Stimulated activated naive B cell treated with anti-CD40 and anti-IgM and Interleukin-4, amounts not matched to agents 10 μg/mL and 1 μg/mL and 100 μg/mL, for 72 hours (primary cell): ENCODE results near the gene INPP5K.

Experiments used
- ATAC-seq, 2 donors: fragments of 150-1000 bp; cut with Tn5 transposase; replicated peaks; 2 replicates each; pipeline ENCODE4 v1.10.0; 2021; ENCODE audit warnings: moderate library complexity in 1 of 2
- DNase-seq: peaks from one replicate; pipeline ENCODE4 v3.0.0; 2021
- H3K27ac Mint-ChIP-seq: one replicate; pipeline ENCODE4 v1.8.0; 2022; ENCODE audit warnings: mild to moderate bottlenecking, mixed read lengths
- H3K27me3 Mint-ChIP-seq, 2 donors: one replicate each; pipeline ENCODE4 v1.8.0; 2022; ENCODE audit warnings: mixed read lengths in 2 of 2
- H3K36me3 Mint-ChIP-seq, 2 donors: one replicate each; pipeline ENCODE4 v1.8.0; 2022; ENCODE audit warnings: mixed read lengths in 2 of 2, mild to moderate bottlenecking in 1 of 2
- H3K4me1 Mint-ChIP-seq, 2 donors: one replicate each; pipeline ENCODE4 v1.8.0; 2022; ENCODE audit warnings: mixed read lengths in 2 of 2, mild to moderate bottlenecking in 1 of 2
- H3K4me3 Mint-ChIP-seq, 2 donors: one replicate each; pipeline ENCODE4 v1.8.0; 2022; ENCODE audit warnings: mild to moderate bottlenecking in 2 of 2, mixed read lengths in 2 of 2, moderate library complexity in 1 of 2
- H3K9me3 Mint-ChIP-seq, 2 donors: one replicate each; pipeline ENCODE4 v1.8.0; 2022; ENCODE audit warnings: mixed read lengths in 2 of 2, mild to moderate bottlenecking in 1 of 2

The INPP5K gene

DNA sequence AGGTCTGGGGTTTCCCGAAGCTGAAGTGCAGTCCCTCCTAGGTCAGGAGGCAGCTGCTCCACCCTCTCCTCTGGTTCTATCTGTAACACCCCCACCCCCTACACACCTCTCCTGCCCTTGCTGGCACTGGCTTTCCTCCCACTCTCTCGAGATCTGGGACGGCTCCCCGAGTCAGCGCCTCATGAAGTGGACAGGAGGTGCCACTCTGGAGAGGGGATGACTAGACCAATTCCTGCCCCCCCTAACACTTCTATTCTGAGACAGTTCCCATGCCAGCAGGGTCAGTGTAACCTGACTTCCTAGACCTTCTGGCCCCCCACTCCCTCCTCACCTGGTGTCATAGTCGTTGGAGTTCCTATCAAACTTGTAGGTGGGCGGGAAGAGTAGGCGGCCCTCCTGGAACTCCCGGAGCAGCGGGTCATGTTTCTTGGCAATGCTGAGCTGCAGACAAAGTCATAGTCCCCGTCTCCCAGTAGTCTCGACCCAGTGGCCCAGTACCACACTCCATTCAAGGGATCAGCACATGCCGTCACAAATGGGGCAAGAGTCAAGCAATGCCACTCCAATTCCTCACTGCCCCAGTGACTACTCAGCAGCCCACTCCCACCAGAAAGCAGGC is 9.7 kb downstream of the INPP5K start:
- Mint-ChIP-seq H3K4me1 (peaks cover 0 to 3% of the 10 kb centered on the region in 2 donors), H3K27me3 (no peaks in the 10 kb centered on the region), H3K27ac (no peak overlapping the region), H3K4me3 (no peak overlapping the region), H3K9me3 (no peaks in the 10 kb centered on the region), H3K36me3 (peaks cover 22 to 41% of the 10 kb centered on the region in 2 donors)
- ATAC-seq (no peak), DNase-seq (no peak)

DNA sequence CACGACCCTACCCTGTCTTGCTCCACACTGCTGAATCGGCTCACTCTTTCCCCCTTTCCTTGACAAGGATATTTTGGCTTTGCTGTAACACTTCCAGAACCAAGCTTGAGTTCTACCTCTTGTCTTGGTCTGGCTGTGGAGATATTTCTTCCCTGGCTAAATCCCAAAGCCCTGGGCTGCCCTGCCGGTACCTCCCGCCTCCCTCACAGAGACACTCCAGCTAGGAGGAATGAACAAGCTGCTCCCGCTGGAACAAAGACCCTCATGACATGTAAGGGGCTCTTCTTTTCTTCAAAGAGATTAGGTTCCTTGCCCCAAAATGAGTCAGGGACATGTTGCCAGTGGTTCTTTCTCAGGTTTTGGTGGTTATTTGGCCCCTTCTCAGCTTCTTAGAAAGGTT is 10.8 kb downstream of the INPP5K start:
- no peak for DNase-seq
- Mint-ChIP-seq H3K4me1 (peaks cover 0 to 3% of the 10 kb centered on the region in 2 donors), H3K27ac (no peak overlapping the region)

DNA sequence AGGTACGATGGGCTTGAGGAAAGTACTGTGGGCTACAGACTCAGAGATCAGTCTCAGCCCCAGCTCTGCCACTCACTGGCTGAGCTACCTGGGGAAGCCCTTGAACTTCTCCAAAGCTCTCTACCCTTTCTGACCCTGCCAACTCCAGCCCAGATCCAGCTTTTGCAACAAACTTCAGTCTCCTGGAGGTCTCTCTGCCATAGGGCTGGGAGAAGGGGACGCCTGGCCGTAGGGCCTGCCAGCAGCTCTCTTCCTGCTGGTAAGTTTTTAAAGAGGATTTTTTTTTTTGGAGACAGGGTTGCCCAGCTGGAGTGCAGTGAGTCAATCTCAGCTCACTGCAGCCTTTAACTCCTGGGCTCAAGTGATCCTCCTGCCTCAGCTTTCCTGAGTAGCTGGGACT is 11.5 kb downstream of the INPP5K start:
- no peaks in the 10 kb centered on the region for H3K9me3 Mint-ChIP-seq
- H3K27me3 Mint-ChIP-seq, result no peaks in the 10 kb centered on the region
- no peak overlapping the region for H3K4me3 Mint-ChIP-seq
- H3K27ac Mint-ChIP-seq, result no peak overlapping the region
- H3K36me3 Mint-ChIP-seq, result peaks cover 22 to 41% of the 10 kb centered on the region in 2 donors
- DNase-seq, result no peak
- no peak for ATAC-seq
- H3K4me1 Mint-ChIP-seq, result peaks cover 0 to 3% of the 10 kb centered on the region in 2 donors

More for the DNA sequence above, 10.8 kb downstream of the INPP5K start:
- Mint-ChIP-seq H3K36me3 (peaks cover 22 to 40% of the 10 kb centered on the region in 2 donors), H3K27me3 (no peaks in the 10 kb centered on the region), H3K4me3 (no peak overlapping the region), H3K9me3 (no peaks in the 10 kb centered on the region)
- ATAC-seq, result no peak

DNA sequence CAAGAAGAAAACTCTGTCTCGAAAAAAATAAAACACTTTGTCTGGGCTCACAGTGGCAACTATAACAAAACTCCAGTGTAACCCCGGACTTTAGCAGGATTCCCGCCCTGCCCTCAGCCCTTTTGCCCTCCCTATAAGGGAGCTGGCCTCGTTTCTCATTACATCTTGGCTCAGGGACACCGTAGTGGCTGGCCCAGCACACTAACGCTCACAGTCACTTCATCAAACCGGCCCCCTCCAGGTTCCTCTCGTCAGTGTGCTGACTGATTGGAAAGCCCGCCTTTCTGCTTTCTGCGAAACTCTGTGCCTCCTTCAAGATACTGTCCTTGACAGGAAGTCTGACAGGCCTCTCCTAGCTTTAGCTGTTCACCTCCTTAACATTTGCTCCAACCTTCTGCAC is 12.7 kb downstream of the INPP5K start:
- ATAC-seq, result no peak

DNA sequence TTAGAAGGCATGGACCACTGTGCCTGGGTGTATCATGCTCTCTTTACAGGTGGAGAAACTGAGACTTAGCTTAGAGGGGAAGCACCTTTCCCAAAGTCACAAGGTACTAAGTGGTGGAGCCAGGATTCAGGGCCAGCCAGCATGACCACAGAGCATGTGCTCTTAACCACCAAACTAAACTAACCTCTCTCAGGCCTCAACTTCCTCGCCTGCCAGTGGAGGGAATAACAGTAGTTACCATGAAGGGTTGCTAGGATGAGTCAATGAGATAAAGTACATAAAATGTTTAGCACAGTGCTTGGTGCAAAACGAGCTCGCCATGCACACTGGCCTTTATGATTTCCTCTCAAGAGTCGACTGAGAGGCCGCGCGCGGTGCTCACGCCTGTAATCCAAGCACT is 17.5 kb downstream of the INPP5K start:
- peaks cover 2 to 3% of the 10 kb centered on the region in 2 donors for H3K4me1 Mint-ChIP-seq
- ATAC-seq, result peak in 1 of 2 donors; percentile 56
- H3K9me3 Mint-ChIP-seq, result no peaks in the 10 kb centered on the region
- DNase-seq, result no peak
- peaks cover 11 to 15% of the 10 kb centered on the region in 2 donors for H3K36me3 Mint-ChIP-seq
- H3K27me3 Mint-ChIP-seq, result no peaks in the 10 kb centered on the region
- H3K4me3 Mint-ChIP-seq, result no peak overlapping the region
- no peak overlapping the region for H3K27ac Mint-ChIP-seq

More for the DNA sequence above, 12.7 kb downstream of the INPP5K start:
- H3K36me3 Mint-ChIP-seq, result peaks cover 18 to 34% of the 10 kb centered on the region in 2 donors
- H3K27me3 Mint-ChIP-seq, result no peaks in the 10 kb centered on the region
- H3K4me1 Mint-ChIP-seq, result no peaks in the 10 kb centered on the region
- no peak for DNase-seq
- no peaks in the 10 kb centered on the region for H3K9me3 Mint-ChIP-seq
- no peak overlapping the region for H3K4me3 Mint-ChIP-seq
- peak overlapping the region; percentile 75 for H3K27ac Mint-ChIP-seq

DNA sequence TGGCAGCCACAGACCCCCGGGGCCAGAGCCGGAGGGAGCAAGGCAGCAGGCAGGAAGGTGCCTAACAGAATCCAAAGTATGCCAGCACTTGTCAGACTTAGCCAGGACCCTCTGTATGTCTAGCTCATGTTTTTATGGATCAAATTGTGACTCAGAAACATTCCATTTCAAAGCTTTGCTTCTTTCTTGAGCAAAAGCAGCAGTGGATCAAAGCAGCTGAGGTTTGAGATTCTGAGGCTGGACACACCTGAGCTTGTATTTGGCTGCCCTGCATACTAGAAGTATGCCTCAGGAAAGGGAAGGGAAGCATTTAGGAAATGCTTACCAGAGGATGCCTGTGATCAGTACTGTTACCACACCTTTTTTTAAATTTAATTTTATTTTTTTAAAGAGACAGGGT is 18.2 kb downstream of the INPP5K start:
- H3K27ac Mint-ChIP-seq, result no peak overlapping the region
- H3K4me3 Mint-ChIP-seq, result no peak overlapping the region
- ATAC-seq (no peak), DNase-seq (no peak)
- peaks cover 11 to 14% of the 10 kb centered on the region in 2 donors for H3K36me3 Mint-ChIP-seq
- H3K9me3 Mint-ChIP-seq, result no peaks in the 10 kb centered on the region
- no peaks in the 10 kb centered on the region for H3K27me3 Mint-ChIP-seq
- peaks cover 4 to 10% of the 10 kb centered on the region in 2 donors for H3K4me1 Mint-ChIP-seq

DNA sequence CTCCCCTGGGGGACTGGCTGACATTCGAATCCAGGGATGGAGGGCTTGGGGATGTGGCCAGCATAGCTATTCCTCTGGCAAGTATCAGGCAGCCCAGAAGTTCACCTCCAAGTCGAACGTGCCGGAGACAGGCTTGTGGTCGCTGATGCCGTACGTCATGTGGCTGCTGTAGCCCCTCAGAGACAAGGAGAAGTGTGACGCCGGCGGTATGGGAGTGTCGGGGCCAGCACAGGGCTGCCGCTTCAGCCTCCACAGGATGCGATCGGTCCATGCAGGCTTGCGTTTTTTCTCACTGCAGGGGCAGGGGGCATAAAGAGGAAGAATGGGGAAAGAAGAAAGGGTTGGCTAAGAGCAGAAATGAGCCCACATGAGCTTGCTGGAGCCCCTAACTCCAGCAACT is 18.6 kb downstream of the INPP5K start:
- Mint-ChIP-seq H3K9me3 (no peaks in the 10 kb centered on the region), H3K27ac (no peak overlapping the region), H3K36me3 (peaks cover 11 to 14% of the 10 kb centered on the region in 2 donors)

DNA sequence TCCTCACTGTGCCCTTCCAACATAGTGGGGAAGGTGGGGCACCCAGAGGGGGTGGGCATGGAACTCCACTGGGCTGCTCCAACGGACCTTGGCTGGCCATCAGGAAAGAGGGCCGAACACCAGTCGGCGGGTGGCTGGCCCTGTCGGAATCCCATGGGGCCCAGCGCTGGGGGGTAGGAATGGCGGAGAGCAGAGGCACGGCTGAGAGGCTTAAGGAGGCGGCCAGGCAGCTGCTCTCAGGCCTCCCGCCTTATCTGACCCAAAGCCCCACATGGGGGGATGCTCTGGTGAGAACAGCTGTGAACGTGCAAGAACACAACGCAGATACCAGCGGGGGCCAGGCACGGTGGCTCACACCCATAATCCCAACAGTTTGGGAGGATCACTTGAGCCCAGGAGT is 19.5 kb downstream of the INPP5K start:
- Mint-ChIP-seq H3K4me1 (peaks cover 16 to 23% of the 10 kb centered on the region in 2 donors), H3K9me3 (no peaks in the 10 kb centered on the region), H3K27me3 (no peaks in the 10 kb centered on the region), H3K27ac (no peak overlapping the region), H3K36me3 (peaks cover 11 to 15% of the 10 kb centered on the region in 2 donors), H3K4me3 (no peak overlapping the region)
- ATAC-seq (no peak), DNase-seq (no peak)

More for the DNA sequence above, 18.6 kb downstream of the INPP5K start:
- peaks cover 7 to 14% of the 10 kb centered on the region in 2 donors for H3K4me1 Mint-ChIP-seq
- no peak overlapping the region for H3K4me3 Mint-ChIP-seq
- no peaks in the 10 kb centered on the region for H3K27me3 Mint-ChIP-seq
- no peak for DNase-seq
- ATAC-seq, result no peak

DNA sequence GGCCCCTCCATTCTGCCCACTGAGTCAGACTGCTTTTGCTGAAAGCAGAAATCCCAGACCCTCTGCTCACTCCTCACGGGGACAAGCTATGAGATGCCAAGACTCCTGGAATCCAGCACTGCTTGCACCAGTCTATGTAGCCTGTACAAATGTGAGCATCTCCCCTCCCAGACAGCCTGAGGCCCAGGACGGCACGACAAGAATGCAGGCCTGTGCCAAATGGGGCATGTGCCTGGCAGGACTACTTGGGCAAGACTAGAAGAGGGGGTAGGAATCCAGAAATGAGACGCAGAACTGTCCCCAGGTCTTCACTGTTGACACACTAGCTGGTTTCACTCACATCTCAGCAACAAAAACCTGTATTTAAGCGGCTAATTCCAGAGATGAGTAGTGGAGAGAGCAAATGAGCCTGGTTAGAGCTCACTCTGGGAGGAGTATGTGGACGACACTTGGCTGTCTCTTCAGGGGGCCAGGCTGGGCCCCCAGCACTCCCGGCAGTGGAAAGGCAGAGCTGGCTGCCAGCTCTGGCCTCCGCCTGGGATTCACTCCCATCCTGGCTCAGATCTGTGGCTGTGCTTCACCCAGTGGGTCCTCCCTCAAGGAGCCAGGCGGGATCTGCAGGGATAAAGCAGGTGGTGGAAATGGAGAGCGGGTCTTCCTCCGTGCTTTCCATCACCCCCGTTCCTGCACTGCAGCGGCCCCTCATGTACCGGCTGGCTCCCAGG is 21.0 kb downstream of the INPP5K start:
- peaks cover 22 to 32% of the 10 kb centered on the region in 2 donors for H3K4me1 Mint-ChIP-seq
- H3K27ac Mint-ChIP-seq, result no peak overlapping the region
- H3K36me3 Mint-ChIP-seq, result peaks cover 11 to 17% of the 10 kb centered on the region in 2 donors
- no peak for ATAC-seq
- no peaks in the 10 kb centered on the region for H3K27me3 Mint-ChIP-seq
- DNase-seq, result no peak
- H3K4me3 Mint-ChIP-seq, result no peak overlapping the region
- no peaks in the 10 kb centered on the region for H3K9me3 Mint-ChIP-seq

DNA sequence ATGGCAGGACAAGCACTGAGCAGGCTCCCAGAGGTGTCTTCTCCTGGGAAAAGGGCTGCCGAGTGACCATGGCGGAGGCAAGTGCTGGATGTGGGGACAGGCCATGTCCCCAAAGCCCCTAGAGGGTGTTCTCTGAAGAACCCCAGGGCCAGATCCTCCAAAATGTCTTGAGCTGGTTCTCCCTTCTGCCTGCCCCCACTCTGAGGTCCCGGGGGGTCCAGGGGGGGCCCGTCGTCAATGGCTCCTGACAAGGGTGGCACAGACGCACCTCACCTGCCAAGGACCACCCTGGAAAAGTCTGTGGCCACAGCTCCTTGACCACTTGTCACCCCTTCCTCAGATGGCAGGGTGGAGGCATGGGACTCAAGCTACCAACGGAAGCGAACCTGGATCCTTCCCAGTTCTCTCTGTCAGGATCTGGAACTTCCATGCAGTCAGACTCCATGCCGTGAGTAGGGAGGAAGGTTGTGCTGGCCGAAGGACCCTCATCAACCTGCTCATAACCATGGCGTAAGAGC is 21.6 kb downstream of the INPP5K start:
- Mint-ChIP-seq H3K9me3 (no peaks in the 10 kb centered on the region), H3K4me3 (no peak overlapping the region), H3K27me3 (no peaks in the 10 kb centered on the region), H3K27ac (no peak overlapping the region), H3K36me3 (peaks cover 11 to 13% of the 10 kb centered on the region in 2 donors), H3K4me1 (peaks cover 24 to 36% of the 10 kb centered on the region in 2 donors)
- ATAC-seq (no peak), DNase-seq (no peak)

DNA sequence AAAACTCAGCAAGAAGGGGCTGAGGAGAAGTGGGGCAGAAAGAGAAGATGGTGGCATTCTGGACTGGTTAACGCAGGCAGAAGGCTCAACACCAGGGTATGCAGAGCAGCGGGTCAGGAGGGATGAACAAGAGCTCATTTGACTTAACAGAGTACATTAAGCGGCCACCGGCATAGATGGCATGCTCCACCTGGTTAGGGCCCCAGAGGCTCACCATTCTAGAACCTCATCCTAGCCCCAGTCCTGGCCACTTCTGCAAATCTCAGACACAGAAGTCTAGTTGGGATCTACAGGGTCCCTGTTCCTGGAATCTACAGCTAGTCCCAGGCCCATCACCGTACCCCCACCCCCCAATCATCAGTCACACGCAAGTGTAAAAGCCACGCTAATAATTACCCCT is 22.2 kb downstream of the INPP5K start:
- no peak overlapping the region for H3K4me3 Mint-ChIP-seq
- peaks cover 11 to 13% of the 10 kb centered on the region in 2 donors for H3K36me3 Mint-ChIP-seq
- ATAC-seq (no peak), DNase-seq (no peak)
- H3K27ac Mint-ChIP-seq, result no peak overlapping the region
- H3K9me3 Mint-ChIP-seq, result no peaks in the 10 kb centered on the region
- H3K27me3 Mint-ChIP-seq, result no peaks in the 10 kb centered on the region
- peaks cover 24 to 40% of the 10 kb centered on the region in 2 donors for H3K4me1 Mint-ChIP-seq

DNA sequence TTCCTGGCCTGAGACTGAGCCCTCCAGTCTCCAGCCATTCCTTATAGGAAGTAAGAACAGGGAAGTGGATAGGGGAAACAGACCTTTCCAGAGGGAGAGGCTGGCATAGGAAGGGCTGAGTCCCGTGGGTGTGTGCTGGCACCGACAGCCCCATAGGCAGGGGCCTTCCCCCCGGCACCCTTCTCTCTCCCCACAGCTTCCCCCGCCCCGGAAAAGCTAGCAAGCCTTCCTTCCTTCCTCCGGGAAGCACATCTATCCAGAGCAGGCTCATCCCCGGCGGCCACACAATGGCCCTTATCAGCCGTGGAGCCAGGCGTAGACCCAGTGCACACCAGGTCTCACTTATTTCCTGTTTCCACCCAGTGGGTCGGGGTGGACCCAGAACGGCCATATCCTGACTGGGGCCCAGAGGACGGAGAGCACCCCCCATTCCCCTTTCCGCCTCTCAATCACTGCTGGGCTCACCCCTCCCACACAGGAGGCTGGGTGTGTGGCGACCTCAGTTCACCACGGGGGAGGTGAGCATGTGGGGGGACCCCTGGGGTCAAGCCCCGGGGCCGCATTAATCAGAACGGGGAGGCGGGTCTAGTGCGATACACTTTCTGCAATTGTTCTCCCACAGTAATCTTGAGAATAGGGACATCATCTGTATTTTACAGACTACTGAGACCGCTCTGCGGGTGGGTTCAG is 23.0 kb downstream of the INPP5K start:
- H3K4me3 Mint-ChIP-seq, result peak overlapping the region; percentile 33 to 90
- no peaks in the 10 kb centered on the region for H3K27me3 Mint-ChIP-seq
- peaks cover 24 to 47% of the 10 kb centered on the region in 2 donors for H3K4me1 Mint-ChIP-seq
- H3K36me3 Mint-ChIP-seq, result peaks cover 13% of the 10 kb centered on the region in 2 donors
- no peak for ATAC-seq
- no peaks in the 10 kb centered on the region for H3K9me3 Mint-ChIP-seq
- H3K27ac Mint-ChIP-seq, result peak overlapping the region; percentile 20
- no peak for DNase-seq

DNA sequence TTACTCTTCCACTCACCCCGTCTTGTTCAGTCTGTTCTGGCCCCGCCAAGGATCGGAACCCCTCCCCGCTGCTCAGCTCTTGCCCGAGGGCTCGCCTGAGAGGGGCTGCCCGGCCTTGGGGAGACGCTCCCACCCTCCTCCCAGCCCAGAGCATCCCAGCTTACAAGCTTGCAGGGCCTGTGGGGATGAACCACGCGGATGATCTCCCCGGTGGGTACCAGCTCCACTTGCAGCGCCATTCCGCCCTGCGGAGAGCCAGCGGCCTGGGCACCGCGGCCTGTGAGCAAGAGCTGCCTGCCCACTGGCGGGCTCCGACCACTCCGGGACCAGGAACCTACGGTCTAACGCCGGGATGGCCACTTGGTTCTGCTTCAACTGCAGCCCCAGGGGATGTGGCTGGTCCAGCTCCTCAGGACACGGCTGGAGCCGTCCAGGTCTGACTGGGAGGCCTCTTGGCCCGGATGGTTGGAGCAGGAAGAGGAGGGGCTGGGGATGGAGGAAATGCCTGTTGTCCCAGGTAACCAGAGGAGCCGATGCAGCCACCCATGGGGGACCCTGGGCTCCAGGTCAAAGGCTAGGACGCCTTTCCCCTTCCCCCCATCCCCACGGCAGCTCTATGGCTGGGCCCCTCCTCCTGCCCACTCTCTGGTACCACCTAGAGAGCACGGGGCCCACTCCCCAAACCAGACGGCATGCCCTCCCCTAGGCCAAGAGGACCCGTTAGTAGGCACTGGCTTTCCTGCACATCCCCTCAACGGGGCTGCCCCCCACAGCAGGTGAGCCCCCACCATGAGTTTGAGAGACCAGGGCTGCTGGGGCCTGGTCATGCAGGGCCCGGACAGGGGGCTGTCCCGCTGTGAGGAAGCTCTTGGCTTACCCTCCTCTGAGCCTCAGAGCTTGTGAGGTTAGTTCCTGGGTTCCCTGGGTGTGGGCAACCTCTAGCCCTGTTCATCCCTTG is 23.9 kb downstream of the INPP5K start, which contains the start of gene MYO1C:
Gene MYO1C (minus strand): TSS at position 438 of the 958 bp plus-strand sequence. CDS start 199 bp downstream, at position 239.
- ATAC-seq (no peak), DNase-seq (no peak)
- H3K27me3 Mint-ChIP-seq, result no peaks in the 10 kb centered on the region
- peak within 1 kb of the TSS; percentile 94 for H3K27ac Mint-ChIP-seq
- H3K36me3 Mint-ChIP-seq, result peaks cover 13% of the 10 kb centered on the region in 2 donors
- peaks cover 30 to 54% of the 10 kb centered on the region in 2 donors for H3K4me1 Mint-ChIP-seq
- peak within 1 kb of the TSS; percentile 90 to 96 for H3K4me3 Mint-ChIP-seq
- no peaks in the 10 kb centered on the region for H3K9me3 Mint-ChIP-seq
